Activated naive CD4-positive, alpha-beta T cell treated with anti-CD3 and anti-CD28 coated beads, Interleukin-2, amount 10 ng/mL, durations not matched to agents 7 days and 5 days (primary cell): ENCODE results near the gene TMA7B.

Experiments used
- CTCF ChIA-PET: fragments of 350-600 bp; sonication (Branson Sonifier 250); formaldehyde crosslinking; loops from one replicate; lab custom pipeline; 2021; ENCODE audit warnings: antibody characterized with exemption; lab: Charles Lee
- DNase-seq: peaks from one replicate; pipeline ENCODE4 v3.0.0-alpha.2; 2020
- H3K27ac Mint-ChIP-seq: one replicate; pipeline ENCODE4 v1.8.0; 2021; ENCODE audit warnings: mild to moderate bottlenecking, moderate library complexity, mixed read lengths
- H3K27me3 Mint-ChIP-seq: one replicate; pipeline ENCODE4 v1.8.0; 2021; ENCODE audit warnings: mild to moderate bottlenecking, mixed read lengths
- H3K36me3 Mint-ChIP-seq: one replicate; pipeline ENCODE4 v1.8.0; 2021; ENCODE audit warnings: mixed read lengths
- H3K4me1 Mint-ChIP-seq: one replicate; pipeline ENCODE4 v1.8.0; 2021; ENCODE audit warnings: mixed read lengths
- H3K4me3 Mint-ChIP-seq: one replicate; pipeline ENCODE4 v1.8.0; 2021; ENCODE audit warnings: mild to moderate bottlenecking, moderate library complexity, mixed read lengths
- H3K9me3 Mint-ChIP-seq: one replicate; pipeline ENCODE4 v1.8.0; 2021; ENCODE audit warnings: mixed read lengths

Gene TMA7B

DNA sequence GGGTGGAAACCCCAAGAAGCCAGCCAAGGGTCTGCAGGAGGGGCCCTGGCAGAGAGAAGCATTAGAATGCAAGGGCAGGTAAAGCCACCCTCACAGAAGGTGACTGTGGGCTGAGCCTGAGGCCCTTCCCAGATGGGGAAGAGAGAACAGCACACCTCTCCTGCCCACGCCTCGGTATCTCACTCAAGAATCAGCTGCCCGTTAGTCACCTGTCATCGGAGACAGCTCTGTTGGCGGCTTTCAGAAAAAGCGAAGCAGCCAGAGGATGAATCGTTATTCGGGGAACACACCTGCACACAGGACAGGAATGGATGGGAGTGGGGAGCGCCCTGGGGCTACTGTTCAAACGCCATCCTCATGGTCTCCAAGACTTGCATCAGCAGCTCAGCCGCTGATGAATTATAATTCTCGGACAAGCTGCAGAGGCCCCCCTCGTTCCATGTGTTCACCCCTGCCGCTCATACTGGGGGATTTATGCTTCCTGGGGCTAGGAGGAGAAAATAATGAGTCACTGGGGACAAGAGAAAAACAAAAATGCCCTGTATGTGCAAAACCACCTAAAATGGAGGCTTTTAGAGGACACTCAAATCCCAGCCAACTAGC is 21.6 kb upstream of the TMA7B start:
- peak overlapping the region; percentile 11 for H3K4me3 Mint-ChIP-seq
- CTCF ChIA-PET: interaction anchor here (0.6 to 2.1 kb wide), 2 partner anchors 11 to 106 kb away, joined by 3 to 7 read pairs; no protein-coding TSS in a partner anchor
- H3K9me3 Mint-ChIP-seq: no peaks in the 10 kb centered on the region
- H3K36me3 Mint-ChIP-seq: peaks cover 46% of the 10 kb centered on the region
- DNase-seq: peak; percentile 43
- peaks cover 96% of the 10 kb centered on the region for H3K4me1 Mint-ChIP-seq
- H3K27ac Mint-ChIP-seq: peak overlapping the region; percentile 77
- H3K27me3 Mint-ChIP-seq: no peaks in the 10 kb centered on the region

GRCh38 chr22:39939830-39940229 is 20.4 kb upstream of the TMA7B start:
- CTCF ChIA-PET: interaction anchor here (1.0 kb wide), 1 partner anchor 85 kb away, joined by 5 read pairs; no protein-coding TSS in a partner anchor
- H3K27ac Mint-ChIP-seq: peak overlapping the region; percentile 34
- H3K4me3 Mint-ChIP-seq: no peak overlapping the region
- DNase-seq: no peak
- H3K4me1 Mint-ChIP-seq: peaks cover 96% of the 10 kb centered on the region
- H3K36me3 Mint-ChIP-seq: peaks cover 50% of the 10 kb centered on the region
- H3K27me3 Mint-ChIP-seq: no peaks in the 10 kb centered on the region
- no peaks in the 10 kb centered on the region for H3K9me3 Mint-ChIP-seq

DNA sequence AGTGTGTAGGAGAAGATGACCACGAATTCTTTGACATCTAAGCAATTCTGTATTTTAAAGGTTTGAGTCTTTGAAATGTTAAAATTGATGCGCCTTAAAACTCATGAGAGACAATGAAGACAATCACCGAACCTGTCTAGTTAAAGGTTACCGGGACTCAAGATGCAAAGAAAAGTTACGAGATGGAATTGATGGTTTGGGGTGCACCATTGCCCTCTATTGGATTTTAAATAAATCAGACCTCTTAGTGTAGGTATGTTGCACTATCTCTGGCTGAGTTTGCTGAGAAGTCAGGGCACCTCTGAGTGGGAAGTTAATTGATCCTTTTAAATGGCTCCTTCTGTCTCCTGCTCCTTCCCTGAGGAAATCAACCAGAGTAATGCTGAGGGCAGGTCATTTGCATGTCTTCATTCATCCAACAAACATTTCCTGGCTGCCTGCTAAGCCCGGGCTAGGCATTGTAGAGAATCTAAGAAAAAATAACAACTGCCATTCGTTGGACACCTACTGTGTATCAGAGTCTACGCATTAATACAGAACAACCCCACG is 19.4 kb upstream of the TMA7B start:
- H3K9me3 Mint-ChIP-seq: no peaks in the 10 kb centered on the region
- peak overlapping the region; percentile 1 for H3K4me3 Mint-ChIP-seq
- DNase-seq: no peak
- H3K4me1 Mint-ChIP-seq: peaks cover 93% of the 10 kb centered on the region
- peak overlapping the region; percentile 71 for H3K27ac Mint-ChIP-seq
- H3K36me3 Mint-ChIP-seq: peaks cover 49% of the 10 kb centered on the region
- H3K27me3 Mint-ChIP-seq: no peaks in the 10 kb centered on the region
- CTCF ChIA-PET: no interaction called here

GRCh38 chr22:39941601-39942000 is 18.6 kb upstream of the TMA7B start:
- Mint-ChIP-seq H3K27me3 (no peaks in the 10 kb centered on the region), H3K9me3 (no peaks in the 10 kb centered on the region), H3K36me3 (peaks cover 43% of the 10 kb centered on the region), H3K4me3 (no peak overlapping the region), H3K27ac (peak overlapping the region; percentile 71), H3K4me1 (peaks cover 92% of the 10 kb centered on the region)
- CTCF ChIA-PET: interaction anchor here (1.0 to 2.1 kb wide), 4 partner anchors 8 to 406 kb away, joined by 3 to 22 read pairs (median 7); no protein-coding TSS in a partner anchor
- no peak for DNase-seq

- peak overlapping the region; percentile 87 for H3K27ac Mint-ChIP-seq
These were observed 17.6 kb upstream of the TMA7B start for GRCh38 chr22:39942439-39943230.

GRCh38 chr22:39943337-39943736 is 16.9 kb upstream of the TMA7B start:
- CTCF ChIA-PET: interaction anchor here (0.8 to 2.1 kb wide), 7 partner anchors 8 to 408 kb away, joined by 3 to 22 read pairs (median 3); no protein-coding TSS in a partner anchor
- no peaks in the 10 kb centered on the region for H3K27me3 Mint-ChIP-seq
- H3K4me1 Mint-ChIP-seq: peaks cover 87% of the 10 kb centered on the region
- H3K4me3 Mint-ChIP-seq: no peak overlapping the region
- H3K9me3 Mint-ChIP-seq: no peaks in the 10 kb centered on the region
- peak overlapping the region; percentile 87 for H3K27ac Mint-ChIP-seq
- peaks cover 44% of the 10 kb centered on the region for H3K36me3 Mint-ChIP-seq
- no peak for DNase-seq

More at GRCh38 chr22:39942439-39943230, 17.6 kb upstream of the TMA7B start:
- Mint-ChIP-seq H3K9me3 (no peaks in the 10 kb centered on the region), H3K36me3 (peaks cover 48% of the 10 kb centered on the region), H3K4me1 (peaks cover 92% of the 10 kb centered on the region), H3K4me3 (no peak overlapping the region), H3K27me3 (no peaks in the 10 kb centered on the region)
- no peak for DNase-seq
- CTCF ChIA-PET: interaction anchor here (0.6 to 2.1 kb wide), 10 partner anchors 9 to 408 kb away, joined by 3 to 22 read pairs (median 3); no protein-coding TSS in a partner anchor

GRCh38 chr22:39943953-39944872 is 16.0 kb upstream of the TMA7B start:
- peak overlapping the region; percentile 43 for H3K4me3 Mint-ChIP-seq
- H3K36me3 Mint-ChIP-seq: peaks cover 49% of the 10 kb centered on the region
- H3K4me1 Mint-ChIP-seq: peaks cover 87% of the 10 kb centered on the region
- no peaks in the 10 kb centered on the region for H3K27me3 Mint-ChIP-seq
- peak overlapping the region; percentile 66 for H3K27ac Mint-ChIP-seq
- DNase-seq: no peak
- CTCF ChIA-PET: interaction anchor here (2.1 kb wide), 1 partner anchor 11 kb away, joined by 11 read pairs; no protein-coding TSS in a partner anchor
- no peaks in the 10 kb centered on the region for H3K9me3 Mint-ChIP-seq

DNA sequence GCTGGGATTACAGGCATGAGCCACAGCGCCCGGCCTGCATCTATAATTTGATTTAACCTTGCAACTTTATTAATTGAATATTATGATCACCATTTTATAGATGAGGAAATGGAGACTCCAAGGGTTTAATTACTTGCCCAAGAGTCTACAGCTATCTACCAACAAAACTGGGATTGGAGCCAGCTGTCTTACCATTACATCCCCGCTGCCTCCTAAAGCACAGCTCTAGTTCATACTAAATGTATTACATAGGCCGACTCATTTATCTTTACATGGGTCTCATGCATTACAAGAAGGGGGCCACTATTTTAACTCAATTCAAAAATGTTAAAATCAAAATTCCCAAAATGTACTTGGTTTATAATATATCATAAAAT is 14.1 kb upstream of the TMA7B start:
- Mint-ChIP-seq H3K4me3 (no peak overlapping the region), H3K27ac (no peak overlapping the region), H3K36me3 (peaks cover 62% of the 10 kb centered on the region), H3K27me3 (no peaks in the 10 kb centered on the region), H3K9me3 (no peaks in the 10 kb centered on the region), H3K4me1 (peaks cover 90% of the 10 kb centered on the region)
- CTCF ChIA-PET: interaction anchor here (1.0 to 2.3 kb wide), 2 partner anchors 13 to 79 kb away, joined by 3 to 10 read pairs; no protein-coding TSS in a partner anchor
- DNase-seq: no peak

GRCh38 chr22:39946503-39947219 is 13.5 kb upstream of the TMA7B start:
- peaks cover 68% of the 10 kb centered on the region for H3K36me3 Mint-ChIP-seq
- CTCF ChIA-PET: interaction anchor here (0.7 to 2.3 kb wide), 2 partner anchors 12 to 14 kb away, joined by 3 to 10 read pairs; no protein-coding TSS in a partner anchor
- peaks cover 90% of the 10 kb centered on the region for H3K4me1 Mint-ChIP-seq
- peak overlapping the region; percentile 21 for H3K27ac Mint-ChIP-seq
- H3K4me3 Mint-ChIP-seq: no peak overlapping the region
- no peaks in the 10 kb centered on the region for H3K9me3 Mint-ChIP-seq
- no peak for DNase-seq
- no peaks in the 10 kb centered on the region for H3K27me3 Mint-ChIP-seq

- DNase-seq: no peak
- H3K27me3 Mint-ChIP-seq: no peaks in the 10 kb centered on the region
- H3K36me3 Mint-ChIP-seq: peaks cover 73% of the 10 kb centered on the region
- no peaks in the 10 kb centered on the region for H3K9me3 Mint-ChIP-seq
- peak overlapping the region; percentile 21 for H3K27ac Mint-ChIP-seq
- no peak overlapping the region for H3K4me3 Mint-ChIP-seq
- H3K4me1 Mint-ChIP-seq: peaks cover 90% of the 10 kb centered on the region
- CTCF ChIA-PET: interaction anchor here (0.7 to 2.3 kb wide), 2 partner anchors 13 to 15 kb away, joined by 3 to 10 read pairs; no protein-coding TSS in a partner anchor
These were observed 12.7 kb upstream of the TMA7B start for GRCh38 chr22:39947220-39948216.

DNA sequence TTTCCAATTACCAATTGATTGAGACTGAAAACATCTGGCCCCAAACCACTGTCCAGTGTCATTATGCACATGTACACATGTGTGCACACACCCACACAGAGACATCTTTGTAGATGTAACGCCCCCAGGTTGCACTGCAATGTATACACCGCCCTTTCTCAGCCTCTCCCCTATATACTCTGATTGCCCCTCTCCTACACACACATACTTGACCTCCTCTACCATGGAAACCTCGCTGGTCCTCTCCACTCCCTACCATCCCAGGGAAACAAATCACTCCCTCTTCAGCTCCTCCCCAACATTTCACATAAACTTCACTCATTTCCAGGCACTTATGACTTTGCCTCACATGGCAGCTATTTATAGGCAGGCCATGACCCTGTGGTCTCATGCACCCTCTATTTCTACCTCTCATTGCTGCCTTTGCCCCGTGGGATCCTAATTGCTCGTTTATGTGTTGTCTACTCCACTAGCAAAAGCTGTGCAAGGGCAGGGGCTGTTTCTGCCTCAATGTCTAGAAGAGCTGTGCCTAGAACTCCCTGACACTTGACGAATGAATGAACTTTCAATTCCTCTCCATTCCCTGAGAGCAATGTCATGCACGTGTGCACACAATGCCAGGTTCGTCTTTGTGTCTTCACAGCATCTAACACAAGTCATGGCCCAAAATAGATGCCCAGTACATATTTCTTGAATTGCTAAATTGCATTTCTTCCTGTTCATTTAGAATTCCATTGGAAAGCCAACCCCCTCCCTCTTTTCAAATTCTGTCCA is 10.0 kb upstream of the TMA7B start:
- Mint-ChIP-seq H3K27ac (peak overlapping the region; percentile 82), H3K27me3 (no peaks in the 10 kb centered on the region), H3K9me3 (no peaks in the 10 kb centered on the region), H3K4me1 (peaks cover 89% of the 10 kb centered on the region), H3K36me3 (peaks cover 71% of the 10 kb centered on the region), H3K4me3 (no peak overlapping the region)
- CTCF ChIA-PET: interaction anchor here (0.9 to 2.1 kb wide), 3 partner anchors 17 to 21 kb away, joined by 3 to 6 read pairs (median 4); no protein-coding TSS in a partner anchor
- DNase-seq: no peak
